ENCODE data around the gene BOK.

Gene BOK

DNA sequence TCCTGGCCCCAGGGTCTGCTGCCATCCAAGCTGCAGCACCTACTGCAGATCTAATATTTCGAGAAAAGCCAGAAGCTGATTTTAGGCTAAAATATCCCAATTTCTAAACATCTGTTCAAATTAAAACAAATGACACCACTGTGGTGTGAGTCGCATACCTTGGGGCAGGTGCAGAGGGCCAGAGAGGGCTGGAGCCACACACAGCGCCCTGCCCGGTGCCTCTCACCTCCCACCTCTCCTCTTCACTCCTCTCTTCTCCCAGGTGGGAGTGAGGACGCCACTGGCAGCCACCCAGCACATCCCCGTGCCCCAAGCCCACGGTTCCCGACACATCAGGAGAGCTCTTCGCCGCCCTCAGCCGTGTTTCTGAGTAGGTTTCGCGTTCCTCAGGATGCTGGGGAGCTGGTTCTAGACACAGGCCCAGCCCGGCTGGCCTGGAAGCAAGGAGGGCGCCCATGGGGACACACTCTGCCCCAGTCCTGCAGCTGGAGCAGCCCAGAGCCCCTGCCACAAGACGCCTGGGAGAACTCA, 57.0 kb downstream of the BOK start:
- TF ChIP-seq, protein P1, sequence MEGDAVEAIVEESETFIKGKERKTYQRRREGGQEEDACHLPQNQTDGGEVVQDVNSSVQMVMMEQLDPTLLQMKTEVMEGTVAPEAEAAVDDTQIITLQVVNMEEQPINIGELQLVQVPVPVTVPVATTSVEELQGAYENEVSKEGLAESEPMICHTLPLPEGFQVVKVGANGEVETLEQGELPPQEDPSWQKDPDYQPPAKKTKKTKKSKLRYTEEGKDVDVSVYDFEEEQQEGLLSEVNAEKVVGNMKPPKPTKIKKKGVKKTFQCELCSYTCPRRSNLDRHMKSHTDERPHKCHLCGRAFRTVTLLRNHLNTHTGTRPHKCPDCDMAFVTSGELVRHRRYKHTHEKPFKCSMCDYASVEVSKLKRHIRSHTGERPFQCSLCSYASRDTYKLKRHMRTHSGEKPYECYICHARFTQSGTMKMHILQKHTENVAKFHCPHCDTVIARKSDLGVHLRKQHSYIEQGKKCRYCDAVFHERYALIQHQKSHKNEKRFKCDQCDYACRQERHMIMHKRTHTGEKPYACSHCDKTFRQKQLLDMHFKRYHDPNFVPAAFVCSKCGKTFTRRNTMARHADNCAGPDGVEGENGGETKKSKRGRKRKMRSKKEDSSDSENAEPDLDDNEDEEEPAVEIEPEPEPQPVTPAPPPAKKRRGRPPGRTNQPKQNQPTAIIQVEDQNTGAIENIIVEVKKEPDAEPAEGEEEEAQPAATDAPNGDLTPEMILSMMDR (IDR thresholded peaks at IDR 0.05; ENCODE audit: insufficient read depth, low read length, poor library complexity, severe bottlenecking) = no peak
- Histone ChIP-seq H3K36me3 (ENCODE audit: control insufficient read depth, insufficient read depth, low read length) (peaks cover 5% of the 10 kb centered on the region), H3K4me3 (replicated peaks; ENCODE audit: low read depth, low read length) (no peak overlapping the region), H3K27me3 (replicated peaks; ENCODE audit: control insufficient read depth, insufficient read depth, low read length) (no peaks in the 10 kb centered on the region)
- DNase-seq (ENCODE audit: extremely low read depth, insufficient read length) = no peak

DNA sequence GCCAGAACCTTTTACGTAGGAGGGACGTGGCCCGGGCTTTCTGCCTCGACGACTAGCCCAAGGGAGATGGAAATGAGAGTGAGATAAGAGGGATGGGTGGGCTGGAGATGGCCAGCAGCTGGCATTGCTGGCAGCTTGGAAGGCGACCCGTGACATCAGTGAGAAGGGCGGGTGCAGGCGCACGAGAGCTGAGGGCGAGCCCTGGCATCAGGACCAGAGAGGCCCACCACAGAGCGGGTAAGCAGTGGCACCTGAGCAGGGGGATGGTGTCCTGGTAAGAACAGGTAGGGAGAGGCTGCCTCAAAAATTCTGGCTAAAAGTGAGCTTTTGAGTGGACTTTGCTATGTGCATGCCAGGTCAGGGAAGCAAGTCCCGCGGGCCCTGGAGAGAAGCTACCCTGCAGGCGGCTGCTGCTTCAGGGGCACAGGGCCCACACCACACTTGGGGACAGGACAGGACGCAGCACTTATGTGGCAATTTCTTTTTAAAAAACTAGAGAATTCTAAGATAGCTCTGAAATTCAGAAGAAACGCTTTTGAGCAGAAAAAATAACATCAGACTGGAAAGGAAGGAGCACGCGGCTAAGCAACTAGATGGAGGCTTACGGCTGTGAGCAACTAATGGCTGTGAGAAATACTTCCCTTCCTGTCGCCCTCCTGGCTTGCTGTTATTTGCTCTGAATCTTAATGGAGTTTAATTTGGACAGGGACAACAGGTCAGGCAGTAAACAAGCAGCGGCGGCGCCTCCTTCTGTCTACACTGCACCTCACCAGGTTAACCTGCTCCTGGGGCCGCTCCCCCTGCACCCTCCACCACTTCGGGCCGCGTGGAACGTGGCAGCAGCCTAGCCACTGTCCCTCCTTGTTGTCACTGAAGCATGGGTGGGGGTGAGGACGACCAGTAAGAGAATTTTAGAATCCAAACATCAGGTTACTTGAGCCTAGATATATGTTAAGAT, 57.9 kb downstream of the BOK start:
- no peaks in the 10 kb centered on the region for H3K27me3 ChIP-seq (replicated peaks; ENCODE audit: control insufficient read depth, insufficient read depth, low read length)
- no peak for DNase-seq (ENCODE audit: extremely low read depth, insufficient read length)
- H3K4me3 ChIP-seq (replicated peaks; ENCODE audit: low read depth, low read length) = peak overlapping the region; percentile 56
- TF ChIP-seq, protein P1 (IDR thresholded peaks at IDR 0.05; ENCODE audit: insufficient read depth, low read length, poor library complexity, severe bottlenecking) = no peak
- H3K36me3 ChIP-seq (ENCODE audit: control insufficient read depth, insufficient read depth, low read length) = peaks cover 5% of the 10 kb centered on the region

DNA sequence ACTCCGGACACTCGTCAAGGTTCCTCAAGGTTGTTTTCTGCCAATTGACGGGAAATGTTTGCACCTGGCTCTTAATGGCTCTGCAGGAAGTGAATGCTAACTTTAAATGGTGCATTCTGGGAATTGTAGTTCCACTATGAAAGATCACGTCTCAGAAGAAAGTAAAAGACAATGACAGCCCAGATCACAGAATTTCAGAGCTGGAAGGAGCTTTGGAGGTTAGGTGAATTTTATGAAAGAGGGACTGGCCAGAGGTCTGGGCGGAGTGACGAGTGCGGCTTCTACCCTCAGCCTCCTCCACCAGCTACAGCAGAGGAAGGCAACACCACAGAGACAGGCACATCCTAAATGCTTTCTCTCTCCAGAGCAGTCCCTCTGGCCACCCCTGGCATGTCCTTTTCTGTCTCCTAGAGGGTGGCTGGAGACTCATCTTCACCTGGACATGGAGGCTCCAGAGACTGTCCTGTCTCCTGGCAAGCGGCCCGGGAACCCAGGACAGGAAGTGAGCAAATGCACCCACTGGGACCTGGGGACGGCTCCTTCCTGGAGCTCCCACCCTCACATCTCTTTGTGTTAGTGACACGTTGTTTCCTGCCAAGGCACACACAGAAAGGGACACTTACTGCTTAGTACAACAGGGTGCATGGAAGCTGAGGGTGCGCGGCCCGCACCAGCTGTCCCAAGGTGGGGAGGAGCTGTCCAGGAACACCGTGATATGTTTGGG, 59.0 kb downstream of the BOK start:
- no peak for DNase-seq (ENCODE audit: extremely low read depth, insufficient read length)
- no peaks in the 10 kb centered on the region for H3K27me3 ChIP-seq (replicated peaks; ENCODE audit: control insufficient read depth, insufficient read depth, low read length)
- TF ChIP-seq, protein P1 (IDR thresholded peaks at IDR 0.05; ENCODE audit: insufficient read depth, low read length, poor library complexity, severe bottlenecking) = no peak
- peaks cover 4% of the 10 kb centered on the region for H3K36me3 ChIP-seq (ENCODE audit: control insufficient read depth, insufficient read depth, low read length)
- peak overlapping the region; percentile 56 for H3K4me3 ChIP-seq (replicated peaks; ENCODE audit: low read depth, low read length)

DNA sequence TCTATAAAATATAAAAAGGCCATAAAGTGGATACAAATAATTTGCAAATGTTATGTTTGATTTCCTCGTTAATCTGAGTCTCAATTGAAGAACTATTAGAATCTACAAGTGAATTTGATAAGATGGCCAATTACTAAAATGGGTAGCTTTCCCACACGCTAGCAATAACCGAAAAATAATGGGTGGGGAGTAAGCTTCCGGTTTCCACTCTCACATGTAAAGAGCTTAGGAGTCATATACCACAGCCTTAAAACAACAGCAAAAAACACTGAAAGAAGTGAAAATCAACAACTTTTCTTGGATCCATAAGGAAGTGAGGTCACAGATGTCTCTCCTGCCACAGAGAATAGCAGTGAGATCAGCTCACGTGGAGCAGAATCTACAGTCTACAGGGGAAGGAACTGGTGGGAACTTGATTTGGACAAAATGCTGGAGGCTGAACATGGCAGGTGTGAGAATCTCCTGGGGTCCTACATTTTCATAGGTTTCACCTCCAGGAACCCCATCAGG, 59.8 kb downstream of the BOK start:
- H3K27me3 ChIP-seq (replicated peaks; ENCODE audit: control insufficient read depth, insufficient read depth, low read length) = no peaks in the 10 kb centered on the region
- TF ChIP-seq, protein P1 (IDR thresholded peaks at IDR 0.05; ENCODE audit: insufficient read depth, low read length, poor library complexity, severe bottlenecking) = no peak
- H3K4me3 ChIP-seq (replicated peaks; ENCODE audit: low read depth, low read length) = no peak overlapping the region; the same call in 1 of the 2 replicates
- H3K36me3 ChIP-seq (ENCODE audit: control insufficient read depth, insufficient read depth, low read length) = peaks cover 3% of the 10 kb centered on the region
- DNase-seq (ENCODE audit: extremely low read depth, insufficient read length) = no peak

DNA sequence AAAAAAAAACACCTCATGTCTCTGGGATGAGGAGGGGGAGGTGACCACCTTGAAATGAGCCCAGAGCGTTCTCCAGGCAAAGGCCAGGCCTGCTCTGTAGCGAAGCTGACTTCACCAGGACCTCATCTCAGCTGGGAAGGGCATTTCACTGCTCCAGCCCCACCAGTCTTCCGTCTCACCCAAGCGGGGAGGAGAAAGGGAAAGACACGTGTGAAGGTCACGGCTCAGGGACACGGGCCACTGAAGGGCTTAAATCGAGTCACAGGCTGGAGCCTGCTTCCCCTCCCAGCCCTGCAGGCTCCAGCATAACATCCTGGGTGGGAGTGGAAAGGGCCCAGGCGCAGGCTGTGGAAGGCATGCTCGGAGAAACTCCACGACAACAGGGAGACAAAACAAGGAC, 60.3 kb downstream of the BOK start:
- H3K36me3 ChIP-seq (ENCODE audit: control insufficient read depth, insufficient read depth, low read length) = peaks cover 3% of the 10 kb centered on the region
- TF ChIP-seq, protein P1 (IDR thresholded peaks at IDR 0.05; ENCODE audit: insufficient read depth, low read length, poor library complexity, severe bottlenecking) = no peak
- no peak overlapping the region for H3K4me3 ChIP-seq (replicated peaks; ENCODE audit: low read depth, low read length)
- no peaks in the 10 kb centered on the region for H3K27me3 ChIP-seq (replicated peaks; ENCODE audit: control insufficient read depth, insufficient read depth, low read length)
- no peak for DNase-seq (ENCODE audit: extremely low read depth, insufficient read length)
